Kidney glomerular epithelial cell (primary cell): ENCODE measurements around the gene C3orf38.
"Not testable (repeated sequence)": the region's sequence is repeated elsewhere in the genome, so short reads cannot be mapped to it uniquely, and the experiment has no call there.

Experiments
- DNase-seq: peaks from one replicate; lab custom pipeline; 2025; lab: John Stamatoyannopoulos, UW

Gene C3orf38

GRCh38 chr3:88149509-88150362 lies at the start of gene C3orf38:
Gene C3orf38 (plus strand): TSS chr3:88149959. CDS start chr3:88150053, 94 bp downstream.
- peak; percentile 92 for DNase-seq

- DNase-seq, result no peak
These were observed 48.6 kb upstream of the C3orf38 start for GRCh38 chr3:88101142-88101541.

GRCh38 chr3:88105325-88105724 lies 44.4 kb upstream of the C3orf38 start:
- DNase-seq, result no peak

DNA sequence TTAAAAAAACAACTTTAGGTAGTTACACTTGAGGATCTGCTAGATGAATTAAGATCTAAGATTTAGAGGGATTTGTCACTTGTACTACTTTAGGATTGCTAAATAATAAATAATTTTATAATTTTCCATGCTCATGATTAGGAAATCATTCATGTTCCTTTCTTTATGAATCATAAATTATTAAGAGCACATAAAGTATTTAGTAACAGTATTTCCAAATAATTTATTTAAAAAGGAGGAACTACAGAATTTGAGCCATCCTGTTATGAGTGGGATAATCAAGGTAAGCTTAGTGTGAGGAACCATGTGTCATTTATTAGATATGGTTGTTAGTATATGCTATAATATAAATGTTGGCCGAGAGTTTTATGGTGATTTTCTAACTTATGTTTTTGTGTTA lies 37.5 kb upstream of the C3orf38 start:
- no peak for DNase-seq

- peak; percentile 55 for DNase-seq
These were observed 36.2 kb upstream of the C3orf38 start for GRCh38 chr3:88113311-88114162.

GRCh38 chr3:88114878-88115549 lies 34.7 kb upstream of the C3orf38 start:
- DNase-seq, result no peak

GRCh38 chr3:88117683-88118082 lies 32.1 kb upstream of the C3orf38 start:
- DNase-seq, result no peak

DNA sequence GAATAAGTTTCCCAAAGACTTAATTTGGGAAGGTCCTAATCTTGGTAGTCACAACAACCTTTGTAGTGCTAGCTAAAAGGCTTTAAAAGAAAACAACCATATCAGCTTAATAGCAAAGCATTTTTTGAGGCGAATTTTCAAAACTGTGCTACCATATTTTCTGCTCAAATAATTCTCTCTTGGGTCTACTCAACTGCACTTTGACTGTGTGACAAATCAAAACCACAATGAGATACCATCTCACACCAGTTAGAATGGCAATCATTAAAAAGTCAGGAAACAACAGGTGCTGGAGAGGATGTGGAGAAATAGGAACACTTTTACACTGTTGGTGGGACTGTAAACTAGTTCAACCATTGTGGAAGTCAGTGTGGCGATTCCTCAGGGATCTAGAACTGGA lies 31.2 kb upstream of the C3orf38 start:
- not testable (repeated sequence) for DNase-seq

DNA sequence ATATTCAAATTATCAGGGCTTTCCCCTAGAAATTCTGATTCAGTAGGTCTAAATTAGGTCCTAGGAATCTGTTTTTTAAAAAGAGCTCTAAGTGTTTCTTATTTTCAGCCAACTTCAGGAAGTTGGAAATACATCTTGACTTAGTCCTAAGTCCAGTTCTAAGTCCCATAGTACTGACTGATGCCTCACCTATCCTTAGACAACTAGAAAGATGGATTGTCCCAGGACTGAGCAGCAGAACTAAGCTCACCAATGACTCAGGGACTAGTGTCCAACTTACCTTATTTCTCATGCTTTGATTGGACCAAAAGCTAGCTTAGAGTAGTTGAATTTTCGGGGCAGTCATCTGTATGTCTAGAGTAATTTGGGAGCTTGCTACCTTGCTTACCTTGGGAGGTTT lies 26.2 kb upstream of the C3orf38 start:
- DNase-seq, result no peak

DNA sequence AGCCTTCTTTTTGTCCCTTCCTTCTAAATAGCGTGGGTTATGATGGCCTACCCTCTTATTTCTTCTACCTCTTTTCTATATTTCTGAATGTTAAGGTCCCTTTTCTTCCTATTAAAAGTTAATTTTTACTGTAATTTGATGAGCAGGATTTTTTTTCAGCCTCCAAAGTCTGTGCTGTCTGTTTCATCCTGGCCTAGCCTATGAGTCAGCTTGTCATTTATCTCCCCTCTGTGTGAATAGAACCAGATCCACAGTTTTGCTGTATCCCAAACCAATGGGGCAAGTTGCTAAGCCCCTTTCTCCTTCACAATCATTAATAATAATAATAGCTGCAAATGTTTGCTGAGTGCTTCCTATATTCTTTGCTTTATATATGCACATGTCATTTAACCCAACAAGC lies 18.1 kb upstream of the C3orf38 start:
- DNase-seq, result no peak

DNA sequence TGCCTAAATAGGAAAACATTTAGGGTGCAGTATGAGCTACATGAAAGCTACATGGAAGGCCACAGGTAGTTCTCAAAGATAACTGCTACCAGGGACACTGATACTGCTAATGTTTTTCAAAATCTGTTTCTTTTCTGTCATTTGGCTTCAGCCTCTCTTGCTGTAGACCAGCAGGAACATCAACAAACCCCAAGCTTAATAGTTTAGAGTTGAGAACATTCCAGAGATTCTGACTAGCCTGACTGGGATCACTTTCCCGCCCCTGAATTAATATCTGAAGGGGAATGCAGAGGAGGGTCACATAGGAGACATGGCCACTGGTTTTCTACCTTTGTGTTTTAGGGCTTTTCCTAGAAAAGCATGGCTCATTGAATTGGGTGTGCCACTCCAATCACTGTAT lies 16.9 kb upstream of the C3orf38 start:
- no peak for DNase-seq

- DNase-seq, result no peak
These were observed 16.0 kb upstream of the C3orf38 start for GRCh38 chr3:88133711-88134263.

- DNase-seq, result no peak
These were observed 11.9 kb upstream of the C3orf38 start for GRCh38 chr3:88137836-88138235.

- DNase-seq, result no peak
These were observed 8.2 kb upstream of the C3orf38 start for GRCh38 chr3:88141458-88142083.

- no peak for DNase-seq
These were observed 7.6 kb upstream of the C3orf38 start for GRCh38 chr3:88142094-88142624.

DNA sequence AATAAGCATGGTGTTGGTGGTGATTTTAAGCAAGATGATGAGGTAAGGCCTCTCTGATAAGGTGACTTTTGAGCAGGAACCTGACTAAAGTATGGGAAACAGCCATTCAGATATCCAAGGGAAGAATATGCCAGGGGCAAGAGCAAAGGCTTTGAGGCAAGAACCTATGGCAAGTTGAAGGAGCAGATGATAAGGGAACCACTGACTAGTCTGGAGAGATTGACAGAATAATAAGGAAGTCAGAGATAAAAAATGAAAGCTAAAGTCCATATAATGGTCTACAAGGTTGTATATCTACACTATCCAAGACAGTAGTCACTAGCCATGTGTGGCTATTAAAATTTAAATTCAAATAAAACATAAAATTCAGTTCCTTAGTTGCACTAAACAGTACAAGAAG lies 2.5 kb upstream of the C3orf38 start:
- DNase-seq, result no peak

DNA sequence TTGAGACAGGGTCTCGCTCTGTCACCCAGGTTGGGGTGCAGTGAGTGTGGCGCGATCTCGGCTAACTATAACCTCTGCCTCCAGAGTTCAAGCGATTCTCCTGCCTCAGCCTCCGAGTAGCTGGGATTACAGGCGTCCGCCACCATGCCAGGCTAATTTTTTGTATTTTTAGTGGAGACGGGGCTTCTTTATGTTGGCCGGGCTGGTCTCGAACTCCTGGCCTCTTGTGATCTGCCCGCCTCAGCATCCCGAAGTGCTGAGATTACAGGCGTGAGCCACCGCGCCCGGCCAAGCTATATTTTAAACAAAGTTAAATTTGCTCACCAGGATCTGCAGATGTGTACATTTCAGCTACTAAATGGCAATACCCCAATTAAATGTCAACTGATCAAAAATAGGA lies 1.1 kb upstream of the C3orf38 start:
- DNase-seq, result no peak

DNA sequence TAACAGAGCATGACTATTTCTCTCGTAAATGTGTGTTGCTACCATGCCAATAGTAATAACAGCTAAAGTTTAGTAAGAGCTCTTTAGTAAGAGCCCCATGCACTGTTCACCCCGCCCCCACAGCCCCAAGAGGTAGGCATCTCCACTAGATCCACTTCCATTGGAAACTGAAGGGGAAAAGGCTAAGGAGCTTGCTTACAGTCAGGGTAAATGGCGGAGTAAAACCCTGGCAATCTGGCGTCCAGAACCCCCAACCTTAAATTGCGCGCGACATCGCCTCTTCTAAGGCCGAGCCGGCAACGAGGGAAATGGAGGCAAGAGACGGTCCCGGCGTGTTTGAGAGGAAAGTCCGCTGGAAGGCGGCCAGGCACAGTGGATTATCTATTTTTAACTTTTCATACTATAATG lies 654 bp upstream of the C3orf38 start:
- DNase-seq, result peak; percentile 66

- no peak for DNase-seq
These were observed 612 bp downstream of the C3orf38 start for GRCh38 chr3:88150371-88150770.

- DNase-seq, result no peak
These were observed 1.0 kb downstream of the C3orf38 start for GRCh38 chr3:88150806-88151205.

- no peak for DNase-seq
These were observed 1.6 kb downstream of the C3orf38 start for GRCh38 chr3:88151358-88151757.
